Adipocyte (in vitro differentiated cells): ENCODE results near the gene SIM2.

Experiments used
- DNase-seq: peaks from one replicate; pipeline ENCODE4 v3.0.0-alpha.2; 2015; ENCODE audit warnings: low read depth
- H3K27me3 ChIP-seq: replicated peaks from 2 replicates; pipeline ENCODE4 v1.7.0; 2013; ENCODE audit warnings: mild to moderate bottlenecking, low read length, moderate library complexity; ENCODE audit not compliant: control insufficient read depth, insufficient read depth
- H3K36me3 ChIP-seq: 2 replicates; pipeline ENCODE4 v1.7.0; 2013; ENCODE audit warnings: low read length, mild to moderate bottlenecking, moderate library complexity; ENCODE audit not compliant: control insufficient read depth, insufficient read depth, severe bottlenecking
- H3K4me1 ChIP-seq: 2 replicates; pipeline ENCODE4 v1.7.0; 2013; ENCODE audit warnings: mild to moderate bottlenecking, low read length, moderate library complexity; ENCODE audit not compliant: control insufficient read depth, insufficient read depth
- H3K4me3 ChIP-seq: 2 replicates; pipeline ENCODE4 v1.7.0; 2013; ENCODE audit warnings: mild to moderate bottlenecking, low read length, moderate library complexity
- H3K9ac ChIP-seq: 2 replicates; pipeline ENCODE4 v1.7.0; 2013; ENCODE audit warnings: mild to moderate bottlenecking, low read length, moderate library complexity
- H3K9me3 ChIP-seq: 2 replicates; pipeline ENCODE4 v1.7.0; 2013; ENCODE audit warnings: mild to moderate bottlenecking, low read length, moderate library complexity; ENCODE audit not compliant: control insufficient read depth

Gene SIM2

DNA sequence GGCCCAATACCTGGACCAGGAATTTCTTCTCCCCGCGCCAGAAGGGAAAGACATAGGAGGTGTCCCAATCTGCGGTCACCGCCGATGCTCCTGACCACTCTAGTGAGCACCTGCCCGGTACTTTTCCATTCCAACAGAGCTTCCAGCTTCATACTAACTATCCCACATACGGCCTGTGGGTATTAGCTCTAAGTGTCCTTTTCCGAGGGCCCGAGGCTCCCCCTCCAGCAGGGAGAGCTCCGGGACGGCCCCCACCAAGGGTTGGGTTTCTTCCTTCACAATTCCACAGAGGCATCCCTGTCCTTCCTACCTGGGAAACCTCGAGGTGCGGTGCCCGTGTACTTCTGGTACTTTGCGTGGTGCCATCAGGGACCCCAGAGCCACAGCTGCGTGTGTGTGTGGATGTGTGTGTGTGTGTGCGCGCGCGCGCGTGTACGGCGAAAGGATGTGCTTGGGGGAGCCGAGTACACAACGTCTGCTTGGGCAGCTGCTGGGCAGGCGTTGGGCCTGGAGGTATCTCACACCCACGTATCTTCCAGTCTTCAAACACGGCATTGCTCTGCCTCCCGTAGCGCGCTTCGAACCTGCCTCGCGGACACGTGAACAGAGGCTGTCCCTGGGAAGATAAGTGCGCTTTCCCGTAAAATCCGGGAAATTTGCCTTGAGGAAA is 2.4 kb upstream of the SIM2 start:
- H3K4me3 ChIP-seq: no peak overlapping the region

GRCh38 chr21:36697060-36697850 is 1.7 kb upstream of the SIM2 start:
- Histone ChIP-seq H3K4me1 (peaks cover 9% of the 10 kb centered on the region), H3K36me3 (no peaks in the 10 kb centered on the region), H3K9me3 (no peaks in the 10 kb centered on the region), H3K4me3 (no peak overlapping the region), H3K9ac (no peak overlapping the region), H3K27me3 (peaks cover 75% of the 10 kb centered on the region)
- no peak for DNase-seq

More for the DNA sequence above, 2.4 kb upstream of the SIM2 start:
- Histone ChIP-seq H3K9ac (no peak overlapping the region), H3K4me1 (peaks cover 9% of the 10 kb centered on the region), H3K36me3 (no peaks in the 10 kb centered on the region), H3K9me3 (no peaks in the 10 kb centered on the region), H3K27me3 (peaks cover 75% of the 10 kb centered on the region)
- no peak for DNase-seq

DNA sequence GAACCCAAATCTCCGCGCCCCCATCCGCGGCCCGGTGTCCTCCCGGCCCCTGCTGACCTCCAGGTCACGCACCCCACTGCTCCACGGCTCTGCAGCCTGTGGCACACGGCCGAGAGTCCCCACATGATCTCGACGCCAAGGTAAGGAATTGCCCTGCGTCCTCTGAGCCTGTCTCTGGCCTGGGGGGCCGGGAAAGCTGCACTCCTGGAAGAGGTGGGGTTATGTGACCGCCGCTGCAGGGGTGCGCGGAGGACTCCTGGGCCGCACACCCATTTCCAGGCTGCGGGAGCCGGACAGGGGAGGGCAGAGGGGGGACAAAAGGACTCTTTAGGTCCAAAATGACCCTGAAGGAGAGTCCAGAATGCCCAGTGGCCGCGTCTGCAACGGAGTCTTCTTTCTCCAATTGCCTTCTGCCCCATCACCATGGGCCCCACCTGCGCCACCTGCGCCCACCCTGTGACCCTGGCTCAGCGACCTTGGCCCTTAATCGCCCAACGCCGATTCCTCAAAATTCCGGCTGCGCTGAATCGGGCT is 997 bp upstream of the SIM2 start:
- no peak for DNase-seq
- no peaks in the 10 kb centered on the region for H3K36me3 ChIP-seq
- peak overlapping the region; percentile 75 for H3K4me3 ChIP-seq
- peaks cover 9% of the 10 kb centered on the region for H3K4me1 ChIP-seq
- H3K9ac ChIP-seq: peak overlapping the region; percentile 51
- no peaks in the 10 kb centered on the region for H3K9me3 ChIP-seq
- H3K27me3 ChIP-seq: peaks cover 75% of the 10 kb centered on the region

- no peak for DNase-seq
- H3K36me3 ChIP-seq: no peaks in the 10 kb centered on the region
- peaks cover 9% of the 10 kb centered on the region for H3K4me1 ChIP-seq
- H3K9me3 ChIP-seq: no peaks in the 10 kb centered on the region
- peak overlapping the region; percentile 75 for H3K4me3 ChIP-seq
- H3K27me3 ChIP-seq: peaks cover 75% of the 10 kb centered on the region
- peak overlapping the region; percentile 51 for H3K9ac ChIP-seq
Measured at GRCh38 chr21:36698385-36698980, 432 bp upstream of the SIM2 start.

- no peaks in the 10 kb centered on the region for H3K36me3 ChIP-seq
- H3K27me3 ChIP-seq: peaks cover 79% of the 10 kb centered on the region
- peak overlapping the region; percentile 75 for H3K4me3 ChIP-seq
- peak overlapping the region; percentile 39 for H3K9ac ChIP-seq
- H3K9me3 ChIP-seq: no peaks in the 10 kb centered on the region
- H3K4me1 ChIP-seq: peaks cover 9% of the 10 kb centered on the region
- no peak for DNase-seq
Measured at GRCh38 chr21:36699546-36700294, 805 bp downstream of the SIM2 start.

GRCh38 chr21:36700295-36700970 is 1.5 kb downstream of the SIM2 start:
- Histone ChIP-seq H3K9me3 (no peaks in the 10 kb centered on the region), H3K36me3 (no peaks in the 10 kb centered on the region), H3K27me3 (peaks cover 77% of the 10 kb centered on the region), H3K4me3 (peak overlapping the region; percentile 75), H3K9ac (peak overlapping the region; percentile 39), H3K4me1 (peaks cover 9% of the 10 kb centered on the region)
- no peak for DNase-seq

DNA sequence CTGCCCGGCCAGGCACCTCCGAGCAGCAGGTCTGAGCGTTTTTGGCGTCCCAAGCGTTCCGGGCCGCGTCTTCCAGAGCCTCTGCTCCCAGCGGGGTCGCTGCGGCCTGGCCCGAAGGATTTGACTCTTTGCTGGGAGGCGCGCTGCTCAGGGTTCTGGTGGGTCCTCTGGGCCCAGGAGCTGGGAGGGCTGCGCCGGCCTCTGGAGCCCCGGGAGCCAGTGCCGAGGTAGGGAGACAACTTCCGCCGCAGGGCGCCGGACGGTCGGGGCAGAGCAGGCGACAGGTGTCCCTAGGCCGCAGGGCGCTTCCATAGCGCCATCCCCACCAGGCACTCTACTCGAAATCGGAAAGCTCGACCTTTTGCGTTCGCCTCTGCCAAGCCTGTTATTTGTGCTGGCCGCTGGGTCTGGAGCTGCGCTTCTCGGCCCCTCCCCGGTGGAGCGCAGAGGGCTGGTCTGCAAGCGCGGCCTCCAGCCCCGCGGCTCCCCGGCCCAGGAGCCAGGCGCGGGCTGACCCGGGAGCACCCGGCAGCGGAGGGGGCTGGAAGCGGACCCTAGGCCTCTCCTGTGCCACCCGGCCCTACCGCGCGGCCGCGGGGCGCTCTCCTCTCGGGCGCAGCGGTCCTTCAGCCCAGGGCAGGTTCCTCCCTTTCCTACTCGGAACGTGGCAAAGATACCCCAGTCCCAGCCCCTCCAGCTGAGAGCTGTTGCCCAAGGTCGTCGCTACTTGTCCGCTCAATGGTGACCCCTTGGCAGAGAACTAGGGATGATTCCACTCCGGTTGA is 2.2 kb downstream of the SIM2 start:
- Histone ChIP-seq H3K9me3 (no peaks in the 10 kb centered on the region), H3K36me3 (no peaks in the 10 kb centered on the region), H3K4me1 (peaks cover 9% of the 10 kb centered on the region), H3K4me3 (peak overlapping the region; percentile 75), H3K27me3 (peaks cover 76% of the 10 kb centered on the region), H3K9ac (peak overlapping the region; percentile 39)
- DNase-seq: no peak

DNA sequence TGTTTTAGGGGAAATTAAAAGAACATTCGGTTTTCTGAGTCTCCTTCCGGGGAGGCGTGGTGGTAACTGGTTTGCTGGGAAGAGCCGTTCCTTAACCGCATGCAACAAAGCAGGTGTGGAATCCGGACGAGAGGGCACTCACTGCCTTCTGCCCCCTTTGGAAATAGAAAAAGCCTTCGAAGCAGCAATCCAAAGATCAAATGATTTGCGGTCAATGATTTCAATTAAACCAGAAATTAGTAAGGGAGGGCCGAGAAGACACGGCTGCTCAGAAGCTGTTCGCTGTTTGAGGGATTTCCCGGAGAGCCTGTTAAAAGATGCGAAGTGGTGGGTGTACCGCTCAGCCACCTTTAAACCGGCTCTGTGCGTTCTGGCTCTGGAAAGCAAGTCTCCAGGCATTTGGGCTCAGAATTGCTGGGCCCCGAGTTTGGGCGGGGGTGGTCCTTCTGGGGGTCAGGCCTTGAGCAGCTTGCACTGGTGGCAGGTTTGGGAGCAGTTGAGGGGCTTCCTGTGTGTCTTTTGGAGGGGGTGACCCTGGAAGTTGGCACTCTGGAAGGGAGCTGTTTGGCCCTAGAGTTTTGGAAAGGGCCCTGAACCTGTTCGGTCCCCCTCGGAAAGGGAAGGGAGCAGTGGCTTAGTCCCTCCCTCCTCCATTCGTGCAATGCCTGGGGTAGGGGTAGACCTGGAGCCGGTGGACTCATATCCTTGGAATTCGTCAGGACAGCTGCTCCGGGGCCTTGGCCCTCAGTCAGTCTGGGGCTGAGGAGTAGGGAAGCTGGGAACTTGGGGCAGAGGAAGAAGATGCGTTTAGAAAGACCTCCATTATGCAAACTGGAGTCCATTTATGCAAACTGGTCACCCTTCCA is 3.1 kb downstream of the SIM2 start:
- Histone ChIP-seq H3K36me3 (no peaks in the 10 kb centered on the region), H3K4me3 (peak overlapping the region; percentile 75), H3K9me3 (no peaks in the 10 kb centered on the region), H3K9ac (no peak overlapping the region), H3K27me3 (peaks cover 72% of the 10 kb centered on the region), H3K4me1 (peaks cover 9% of the 10 kb centered on the region)
- no peak for DNase-seq

DNA sequence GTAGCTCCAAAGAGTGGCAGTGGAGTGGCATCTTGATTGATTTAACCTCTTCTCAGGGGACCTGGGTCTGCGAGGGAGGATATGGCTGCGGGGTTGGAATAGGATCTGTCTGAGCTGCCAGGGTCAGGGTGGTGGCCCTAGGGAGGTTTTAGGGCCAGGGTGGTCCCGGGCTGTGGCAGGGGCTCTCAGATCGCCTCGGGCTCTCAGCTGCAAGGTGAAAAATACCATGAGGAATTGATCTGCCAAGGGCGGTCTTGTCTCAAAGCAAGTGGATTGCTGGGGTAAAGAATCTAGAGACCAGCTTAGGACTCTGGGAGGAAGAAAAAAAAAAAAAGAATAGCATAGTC is 3.7 kb downstream of the SIM2 start:
- Histone ChIP-seq H3K9me3 (no peaks in the 10 kb centered on the region), H3K36me3 (no peaks in the 10 kb centered on the region), H3K9ac (no peak overlapping the region), H3K4me1 (peaks cover 9% of the 10 kb centered on the region), H3K27me3 (peaks cover 66% of the 10 kb centered on the region), H3K4me3 (no peak overlapping the region)
- no peak for DNase-seq
